Type B pancreatic cell (in vitro differentiated cells): Measurements from ENCODE around the gene ST8SIA6. TPM values are rescaled to one million over a fixed set of nuclear protein-coding genes. Genes with fewer than 3 reads are reported as not detected.

ENCODE experiments used
- DNase-seq: peaks from one replicate; pipeline ENCODE4 v3.0.0; 2021; ENCODE audit warnings: mixed read lengths; ENCODE audit not compliant: unreplicated experiment; ENCODE audit errors: extremely low spot score
- H3K27ac Mint-ChIP-seq: 2 replicates; pipeline ENCODE4 v1.8.0; 2021; ENCODE audit warnings: mild to moderate bottlenecking, mixed read lengths
- H3K27me3 Mint-ChIP-seq: 2 replicates; pipeline ENCODE4 v1.8.0; 2021; ENCODE audit warnings: mixed read lengths
- H3K36me3 Mint-ChIP-seq: 2 replicates; pipeline ENCODE4 v1.8.0; 2021; ENCODE audit warnings: mixed read lengths
- H3K4me1 Mint-ChIP-seq: one replicate; pipeline ENCODE4 v1.8.0; 2021; ENCODE audit warnings: mixed read lengths; ENCODE audit not compliant: unreplicated experiment
- H3K4me3 Mint-ChIP-seq: 2 replicates; pipeline ENCODE4 v1.8.0; 2021; ENCODE audit warnings: mild to moderate bottlenecking, mixed read lengths
- H3K9me3 Mint-ChIP-seq: 2 replicates; pipeline ENCODE4 v1.8.0; 2021; ENCODE audit warnings: mixed read lengths
- total RNA-seq: library from RNA; stranded (reverse); gene quantifications from 2 replicates; pipeline ENCODE4 v1.2.1, GENCODE V29; 2021; ENCODE audit warnings: low replicate concordance
- TF ChIP-seq, protein P1 (sequence below): fragments of 200-600 bp; sonication (generic); conservative IDR thresholded peaks from 2 replicates; pipeline ENCODE4 v1.5.0; 2021; ENCODE audit warnings: antibody characterized with exemption, mild to moderate bottlenecking

The ST8SIA6 gene
- total RNA-seq, 1 donor from 2014 or later: 1.8 TPM

DNA sequence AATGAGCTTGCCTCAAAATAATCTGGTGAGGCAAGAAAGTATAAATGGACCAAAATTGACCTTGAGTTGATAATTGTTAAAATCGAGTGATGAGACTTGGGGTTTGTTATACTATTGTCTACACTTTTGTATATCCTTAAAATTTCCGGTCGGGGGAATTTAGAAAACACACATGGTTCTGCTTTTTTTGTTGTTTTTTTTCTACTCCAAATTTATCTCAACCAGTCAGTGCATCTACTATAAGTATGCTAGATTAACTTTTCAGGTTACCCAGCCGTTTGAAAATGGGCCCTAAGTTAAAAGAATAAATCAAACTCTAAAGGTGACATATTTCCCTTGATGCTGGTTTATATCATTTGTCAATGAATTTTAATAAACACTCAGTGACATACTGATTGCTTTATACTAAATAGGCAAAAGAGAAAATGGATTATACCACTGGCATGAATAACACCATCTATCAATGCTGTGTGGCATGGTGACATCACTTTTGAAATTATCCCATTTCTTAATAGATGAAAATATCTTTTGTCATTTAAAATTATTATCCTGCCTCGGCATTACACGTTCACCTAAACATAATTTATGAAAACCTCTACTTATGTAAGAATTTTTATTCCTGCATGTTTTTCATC, 40.3 kb upstream of the ST8SIA6 start:
- no peak overlapping the region for H3K27ac Mint-ChIP-seq
- TF ChIP-seq, protein P1, sequence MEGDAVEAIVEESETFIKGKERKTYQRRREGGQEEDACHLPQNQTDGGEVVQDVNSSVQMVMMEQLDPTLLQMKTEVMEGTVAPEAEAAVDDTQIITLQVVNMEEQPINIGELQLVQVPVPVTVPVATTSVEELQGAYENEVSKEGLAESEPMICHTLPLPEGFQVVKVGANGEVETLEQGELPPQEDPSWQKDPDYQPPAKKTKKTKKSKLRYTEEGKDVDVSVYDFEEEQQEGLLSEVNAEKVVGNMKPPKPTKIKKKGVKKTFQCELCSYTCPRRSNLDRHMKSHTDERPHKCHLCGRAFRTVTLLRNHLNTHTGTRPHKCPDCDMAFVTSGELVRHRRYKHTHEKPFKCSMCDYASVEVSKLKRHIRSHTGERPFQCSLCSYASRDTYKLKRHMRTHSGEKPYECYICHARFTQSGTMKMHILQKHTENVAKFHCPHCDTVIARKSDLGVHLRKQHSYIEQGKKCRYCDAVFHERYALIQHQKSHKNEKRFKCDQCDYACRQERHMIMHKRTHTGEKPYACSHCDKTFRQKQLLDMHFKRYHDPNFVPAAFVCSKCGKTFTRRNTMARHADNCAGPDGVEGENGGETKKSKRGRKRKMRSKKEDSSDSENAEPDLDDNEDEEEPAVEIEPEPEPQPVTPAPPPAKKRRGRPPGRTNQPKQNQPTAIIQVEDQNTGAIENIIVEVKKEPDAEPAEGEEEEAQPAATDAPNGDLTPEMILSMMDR: no peak
- DNase-seq: no peak
- H3K27me3 Mint-ChIP-seq: peaks cover 11% of the 10 kb centered on the region
- no peaks in the 10 kb centered on the region for H3K9me3 Mint-ChIP-seq
- H3K36me3 Mint-ChIP-seq: no peaks in the 10 kb centered on the region
- no peak overlapping the region for H3K4me3 Mint-ChIP-seq
- no peaks in the 10 kb centered on the region for H3K4me1 Mint-ChIP-seq

DNA sequence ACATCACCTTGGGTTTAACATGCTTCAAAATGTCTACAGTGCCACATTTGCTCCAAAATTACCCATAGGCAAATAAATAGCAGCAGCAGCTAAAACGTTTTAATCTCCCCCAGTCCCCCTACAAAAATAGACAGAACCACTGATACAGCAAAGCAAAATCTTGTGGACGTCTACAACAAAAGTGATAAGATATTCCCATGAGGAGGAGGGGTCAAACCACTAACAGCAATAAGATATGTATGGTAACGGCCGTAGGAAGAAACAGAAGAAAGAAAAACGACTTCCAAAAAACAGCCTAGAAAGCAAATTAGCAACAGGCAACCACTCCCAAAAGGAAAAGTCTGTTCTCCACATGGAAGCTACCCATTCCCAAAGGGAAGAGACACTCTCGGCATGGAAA, 34.5 kb upstream of the ST8SIA6 start:
- DNase-seq: no peak
- Mint-ChIP-seq H3K36me3 (no peaks in the 10 kb centered on the region), H3K4me1 (no peaks in the 10 kb centered on the region), H3K4me3 (no peak overlapping the region), H3K9me3 (no peaks in the 10 kb centered on the region), H3K27ac (no peak overlapping the region), H3K27me3 (peaks cover 3% of the 10 kb centered on the region)
- TF ChIP-seq, protein P1: no peak

DNA sequence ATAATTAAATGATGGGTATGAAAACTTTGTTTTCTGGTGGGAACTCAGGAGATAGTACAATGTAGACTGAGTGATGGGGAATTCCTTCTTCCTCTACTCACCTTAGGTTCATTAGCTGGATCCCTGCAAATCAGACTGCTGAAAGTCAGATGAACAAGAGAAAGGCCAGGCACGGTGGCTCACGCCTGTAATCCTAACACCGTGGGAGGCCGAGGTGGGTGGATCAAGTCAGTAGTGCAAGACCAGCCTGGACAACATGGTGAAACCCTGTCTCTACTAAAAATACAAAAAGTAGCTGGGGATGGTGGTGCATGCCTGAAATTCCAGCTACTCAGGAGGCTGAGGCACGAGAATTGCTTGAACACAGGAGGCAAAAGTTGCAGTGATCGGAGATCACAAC, 28.7 kb upstream of the ST8SIA6 start:
- peaks cover 21% of the 10 kb centered on the region for H3K27me3 Mint-ChIP-seq
- H3K9me3 Mint-ChIP-seq: no peaks in the 10 kb centered on the region
- TF ChIP-seq, protein P1: no peak
- no peak for DNase-seq
- H3K4me1 Mint-ChIP-seq: no peaks in the 10 kb centered on the region
- no peak overlapping the region for H3K27ac Mint-ChIP-seq
- no peak overlapping the region for H3K4me3 Mint-ChIP-seq
- no peaks in the 10 kb centered on the region for H3K36me3 Mint-ChIP-seq

- Mint-ChIP-seq H3K27ac (no peak overlapping the region), H3K9me3 (no peaks in the 10 kb centered on the region), H3K36me3 (no peaks in the 10 kb centered on the region), H3K4me1 (peaks cover 2% of the 10 kb centered on the region), H3K27me3 (peaks cover 29% of the 10 kb centered on the region), H3K4me3 (no peak overlapping the region)
- no peak for DNase-seq
- TF ChIP-seq, protein P1: no peak
These were observed 25.4 kb upstream of the ST8SIA6 start for GRCh38 chr10:17479822-17480221.

- DNase-seq: no peak
- H3K27ac Mint-ChIP-seq: no peak overlapping the region
- no peak overlapping the region for H3K4me3 Mint-ChIP-seq
- no peaks in the 10 kb centered on the region for H3K9me3 Mint-ChIP-seq
- TF ChIP-seq, protein P1: no peak
- H3K4me1 Mint-ChIP-seq: peaks cover 6% of the 10 kb centered on the region
- peaks cover 33% of the 10 kb centered on the region for H3K27me3 Mint-ChIP-seq
- H3K36me3 Mint-ChIP-seq: no peaks in the 10 kb centered on the region
These were observed 24.7 kb upstream of the ST8SIA6 start for GRCh38 chr10:17479015-17479615.
